Measurements from ENCODE around the gene HPN. TPM values are rescaled to one million over a fixed set of nuclear protein-coding genes. Genes with fewer than 3 reads are reported as not detected.
"Not testable (repeated sequence)": the region's sequence is repeated elsewhere in the genome, so short reads cannot be mapped to it uniquely, and the experiment has no call there.

The HPN gene
- total RNA-seq, 1 donor from 2014 or later, result not detected

DNA sequence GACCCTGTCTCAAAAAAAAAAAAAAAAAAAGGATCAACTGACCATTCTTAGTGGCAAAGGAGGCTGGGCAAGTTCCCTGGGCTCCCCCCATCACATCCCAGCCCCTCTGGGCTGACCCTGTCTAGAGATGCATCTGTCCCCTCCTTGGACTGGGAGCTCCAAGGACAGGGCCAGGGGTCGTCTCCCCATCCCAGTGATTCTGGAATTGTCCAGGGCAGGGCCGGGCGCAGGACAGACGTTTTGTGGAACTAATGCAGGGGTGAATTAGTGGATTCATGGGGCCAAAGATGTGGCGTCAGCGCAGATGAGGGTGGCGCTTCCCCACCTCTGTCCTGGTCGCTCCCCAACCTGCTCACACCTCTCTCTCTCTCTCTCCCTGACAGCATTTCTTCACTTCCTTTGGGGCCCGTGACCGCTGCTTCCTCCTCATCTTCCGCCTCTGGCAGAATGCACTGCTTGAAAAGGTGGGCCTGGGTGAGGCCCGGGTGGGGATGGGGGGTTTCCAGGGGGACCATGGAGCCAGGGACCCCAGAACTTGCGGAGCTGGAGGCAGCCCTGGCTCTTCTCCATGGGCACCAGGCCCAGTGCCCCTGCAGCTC lies 30.3 kb upstream of the HPN start:
- TF ChIP-seq, protein P1, sequence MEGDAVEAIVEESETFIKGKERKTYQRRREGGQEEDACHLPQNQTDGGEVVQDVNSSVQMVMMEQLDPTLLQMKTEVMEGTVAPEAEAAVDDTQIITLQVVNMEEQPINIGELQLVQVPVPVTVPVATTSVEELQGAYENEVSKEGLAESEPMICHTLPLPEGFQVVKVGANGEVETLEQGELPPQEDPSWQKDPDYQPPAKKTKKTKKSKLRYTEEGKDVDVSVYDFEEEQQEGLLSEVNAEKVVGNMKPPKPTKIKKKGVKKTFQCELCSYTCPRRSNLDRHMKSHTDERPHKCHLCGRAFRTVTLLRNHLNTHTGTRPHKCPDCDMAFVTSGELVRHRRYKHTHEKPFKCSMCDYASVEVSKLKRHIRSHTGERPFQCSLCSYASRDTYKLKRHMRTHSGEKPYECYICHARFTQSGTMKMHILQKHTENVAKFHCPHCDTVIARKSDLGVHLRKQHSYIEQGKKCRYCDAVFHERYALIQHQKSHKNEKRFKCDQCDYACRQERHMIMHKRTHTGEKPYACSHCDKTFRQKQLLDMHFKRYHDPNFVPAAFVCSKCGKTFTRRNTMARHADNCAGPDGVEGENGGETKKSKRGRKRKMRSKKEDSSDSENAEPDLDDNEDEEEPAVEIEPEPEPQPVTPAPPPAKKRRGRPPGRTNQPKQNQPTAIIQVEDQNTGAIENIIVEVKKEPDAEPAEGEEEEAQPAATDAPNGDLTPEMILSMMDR (IDR thresholded peaks at IDR 0.05), result no peak
- Mint-ChIP-seq H3K4me1 (ENCODE audit: unreplicated experiment) (peaks cover 8% of the 10 kb centered on the region), H3K27me3 (ENCODE audit: unreplicated experiment) (no peaks in the 10 kb centered on the region), H3K4me3 (ENCODE audit: unreplicated experiment) (no peak overlapping the region), H3K9me3 (ENCODE audit: unreplicated experiment) (no peaks in the 10 kb centered on the region), H3K36me3 (ENCODE audit: unreplicated experiment) (peaks cover 27% of the 10 kb centered on the region), H3K27ac (ENCODE audit: unreplicated experiment) (no peak overlapping the region)
- no peak for DNase-seq (ENCODE audit: extremely low spot score, unreplicated experiment)

DNA sequence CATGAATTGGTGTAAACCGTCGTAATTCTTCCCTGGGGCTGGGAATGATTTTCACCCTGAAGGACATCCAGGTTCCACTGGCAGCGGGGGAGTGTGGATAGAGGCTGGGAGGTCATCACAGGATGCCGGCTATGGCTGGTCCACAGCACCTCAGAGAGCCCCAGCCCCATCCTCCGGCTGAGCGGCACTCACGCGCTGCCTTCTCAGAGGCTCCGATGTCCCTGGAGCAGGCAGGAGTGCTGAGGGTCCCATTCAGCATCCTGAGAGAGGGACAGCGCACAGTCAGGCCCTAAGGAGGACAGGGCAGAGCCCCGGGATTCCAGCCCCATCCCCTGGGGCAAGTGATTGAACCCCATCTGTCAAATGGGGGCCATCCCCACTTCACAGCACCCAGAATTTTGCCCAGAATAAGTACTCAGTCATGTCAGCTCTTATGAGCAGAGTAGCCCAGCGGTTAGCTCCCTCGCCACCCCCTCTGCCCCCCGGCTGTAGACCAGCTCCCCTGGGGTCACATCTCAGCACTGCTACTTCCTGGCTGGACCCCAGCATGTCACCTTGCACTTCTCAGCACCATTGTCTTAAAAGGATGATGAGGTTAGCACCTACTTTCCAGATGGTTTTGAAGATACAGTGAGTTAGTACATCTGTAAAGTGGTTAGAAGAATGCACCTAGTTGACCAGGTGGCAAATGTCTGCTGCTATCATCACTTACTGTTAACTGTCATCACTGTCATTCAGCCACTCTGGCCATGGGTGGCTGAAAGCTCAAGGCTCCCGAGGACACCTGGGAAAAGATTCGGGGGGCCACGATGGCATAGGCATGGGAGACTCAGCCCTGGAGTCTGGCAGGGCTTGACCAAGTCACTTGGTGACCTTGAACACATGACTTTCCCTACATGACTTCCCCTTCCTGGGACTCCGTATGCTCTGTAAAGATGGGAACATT lies 29.5 kb upstream of the HPN start:
- peak overlapping the region; percentile 27 for H3K27ac Mint-ChIP-seq (ENCODE audit: unreplicated experiment)

DNA sequence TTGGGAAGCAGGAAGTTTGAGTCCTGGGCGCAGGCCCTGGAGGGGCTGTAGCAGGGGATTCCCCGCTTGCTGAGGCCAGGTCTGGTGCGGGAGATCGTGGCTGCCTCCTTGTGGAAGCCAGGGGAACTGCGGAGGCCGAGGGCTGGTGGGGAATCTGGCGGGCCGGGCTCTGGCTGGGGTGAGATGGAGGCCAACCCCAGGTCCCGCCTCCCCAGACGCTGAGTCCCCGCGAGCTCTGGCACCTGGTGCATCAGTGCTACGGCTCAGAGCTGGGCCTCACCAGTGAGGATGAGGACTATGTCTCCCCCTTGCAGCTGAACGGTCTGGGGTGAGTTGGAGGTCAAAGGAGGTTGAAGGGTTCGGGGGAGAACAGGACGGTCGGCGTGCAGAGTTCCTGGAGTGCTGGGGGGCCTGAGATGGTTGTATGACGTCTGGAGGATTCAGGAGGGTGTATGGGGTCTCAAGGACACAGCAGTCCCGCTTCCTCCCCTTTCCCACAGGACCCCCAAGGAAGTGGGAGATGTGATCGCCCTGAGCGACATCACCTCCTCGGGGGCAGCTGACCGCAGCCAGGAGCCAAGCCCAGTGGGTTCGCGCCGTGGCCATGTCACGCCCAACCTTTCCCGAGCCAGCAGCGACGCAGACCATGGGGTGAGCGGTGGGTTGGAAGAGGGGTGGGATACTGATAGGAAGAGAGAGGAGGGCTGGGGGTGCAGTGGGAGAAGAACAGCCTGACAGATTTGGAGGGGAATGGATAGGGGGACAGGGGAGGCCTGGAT lies 28.3 kb upstream of the HPN start:
- TF ChIP-seq, protein P1 (IDR thresholded peaks at IDR 0.05), result peak; percentile 86
- H3K4me3 Mint-ChIP-seq (ENCODE audit: unreplicated experiment), result no peak overlapping the region
- DNase-seq (ENCODE audit: extremely low spot score, unreplicated experiment), result peak; percentile 90
- H3K9me3 Mint-ChIP-seq (ENCODE audit: unreplicated experiment), result no peaks in the 10 kb centered on the region
- H3K4me1 Mint-ChIP-seq (ENCODE audit: unreplicated experiment), result peaks cover 4% of the 10 kb centered on the region
- peaks cover 32% of the 10 kb centered on the region for H3K36me3 Mint-ChIP-seq (ENCODE audit: unreplicated experiment)
- no peak overlapping the region for H3K27ac Mint-ChIP-seq (ENCODE audit: unreplicated experiment)
- H3K27me3 Mint-ChIP-seq (ENCODE audit: unreplicated experiment), result no peaks in the 10 kb centered on the region

More for the DNA sequence above, 29.5 kb upstream of the HPN start:
- Mint-ChIP-seq H3K27me3 (ENCODE audit: unreplicated experiment) (no peaks in the 10 kb centered on the region), H3K36me3 (ENCODE audit: unreplicated experiment) (peaks cover 23% of the 10 kb centered on the region), H3K9me3 (ENCODE audit: unreplicated experiment) (no peaks in the 10 kb centered on the region), H3K4me1 (ENCODE audit: unreplicated experiment) (peaks cover 4% of the 10 kb centered on the region), H3K4me3 (ENCODE audit: unreplicated experiment) (no peak overlapping the region)
- TF ChIP-seq, protein P1 (IDR thresholded peaks at IDR 0.05), result no peak
- no peak for DNase-seq (ENCODE audit: extremely low spot score, unreplicated experiment)

DNA sequence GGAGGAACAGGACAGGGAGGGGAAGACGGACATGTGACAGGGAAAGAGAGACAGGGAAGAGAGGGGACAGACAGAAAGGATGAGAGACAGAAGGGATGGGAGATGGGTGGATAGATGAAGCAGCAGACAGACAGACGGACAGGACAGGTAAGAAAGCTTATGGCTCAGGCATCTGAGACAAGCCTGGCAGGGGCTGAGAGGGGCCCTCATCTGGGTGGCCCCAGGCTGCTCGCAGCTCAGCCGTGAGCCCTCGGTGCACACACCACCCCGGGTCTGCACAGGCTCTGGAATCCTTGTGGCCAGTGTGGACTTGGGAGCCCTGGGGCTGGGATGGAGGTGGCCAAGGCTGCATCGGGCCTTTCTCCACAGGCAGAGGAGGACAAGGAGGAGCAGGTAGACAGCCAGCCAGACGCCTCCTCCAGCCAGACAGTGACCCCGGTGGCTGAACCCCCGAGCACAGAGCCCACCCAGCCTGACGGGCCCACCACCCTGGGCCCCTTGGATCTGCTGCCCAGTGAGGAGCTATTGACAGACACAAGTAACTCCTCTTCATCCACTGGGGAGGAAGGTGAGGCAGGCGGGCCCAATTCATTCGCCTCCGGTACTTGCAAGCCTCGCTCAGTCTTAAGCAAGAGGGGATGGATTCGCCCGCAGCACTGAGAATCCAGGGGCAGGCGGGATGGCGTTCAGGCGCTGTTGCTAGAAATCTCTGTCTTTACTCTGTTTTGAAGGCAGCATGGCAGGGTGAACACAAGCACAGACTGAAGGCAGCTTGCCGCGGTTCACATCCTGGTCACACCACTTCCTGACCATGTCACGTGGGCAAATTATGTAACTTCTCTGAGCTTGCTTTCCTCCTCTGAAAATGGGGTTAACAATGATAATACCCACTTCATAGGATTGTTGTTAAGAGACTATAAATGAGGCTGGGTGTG lies 27.4 kb upstream of the HPN start:
- no peak overlapping the region for H3K27ac Mint-ChIP-seq (ENCODE audit: unreplicated experiment)
- peaks cover 36% of the 10 kb centered on the region for H3K36me3 Mint-ChIP-seq (ENCODE audit: unreplicated experiment)

DNA sequence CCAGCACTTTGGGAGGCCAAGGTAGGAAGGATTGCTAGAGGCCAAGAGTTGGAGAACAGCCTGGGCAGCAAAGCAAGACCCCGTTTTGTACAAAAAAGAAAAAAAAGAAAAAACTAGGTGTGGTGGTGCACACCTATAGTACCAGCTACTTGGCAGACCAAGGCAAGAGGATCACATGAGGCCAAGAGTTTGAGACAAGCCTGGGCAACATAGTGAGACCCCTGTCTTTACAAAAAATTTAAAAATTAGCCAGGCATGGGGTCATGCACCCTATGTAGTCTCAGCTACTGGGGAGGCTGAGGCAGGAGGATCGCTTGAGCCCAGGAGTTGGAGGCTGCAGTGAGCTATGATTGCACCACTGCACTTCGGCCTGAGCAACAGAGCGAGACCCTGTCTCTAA lies 26.7 kb upstream of the HPN start:
- peaks cover 39% of the 10 kb centered on the region for H3K36me3 Mint-ChIP-seq (ENCODE audit: unreplicated experiment)
- H3K27ac Mint-ChIP-seq (ENCODE audit: unreplicated experiment); DNase-seq (ENCODE audit: extremely low spot score, unreplicated experiment); H3K9me3 Mint-ChIP-seq (ENCODE audit: unreplicated experiment); H3K27me3 Mint-ChIP-seq (ENCODE audit: unreplicated experiment); H3K4me3 Mint-ChIP-seq (ENCODE audit: unreplicated experiment); H3K4me1 Mint-ChIP-seq (ENCODE audit: unreplicated experiment): not testable (repeated sequence)

More for the DNA sequence above, 27.4 kb upstream of the HPN start:
- Mint-ChIP-seq H3K27me3 (ENCODE audit: unreplicated experiment) (no peaks in the 10 kb centered on the region), H3K9me3 (ENCODE audit: unreplicated experiment) (no peaks in the 10 kb centered on the region), H3K4me3 (ENCODE audit: unreplicated experiment) (no peak overlapping the region), H3K4me1 (ENCODE audit: unreplicated experiment) (peaks cover 4% of the 10 kb centered on the region)
- DNase-seq (ENCODE audit: extremely low spot score, unreplicated experiment), result no peak
- TF ChIP-seq, protein P1 (IDR thresholded peaks at IDR 0.05), result no peak

All from osteocyte (in vitro differentiated cells).